H1 (cell line): Measurements from ENCODE around the gene SUPT7L. TPM values are rescaled to one million over a fixed set of nuclear protein-coding genes. Genes with fewer than 3 reads are reported as not detected.

Experiments
- CTCF ChIA-PET: fragments of 300-600 bp; sonication (Branson Sonifier 250); formaldehyde crosslinking; loops from one replicate; lab custom pipeline; 2021; ENCODE audit not compliant: partially characterized antibody; lab: Charles Lee
- POLR2A ChIA-PET: fragments of 300-600 bp; sonication (Branson Sonifier 250); formaldehyde crosslinking; loops from one replicate; lab custom pipeline; 2021; ENCODE audit warnings: inconsistent platforms; ENCODE audit not compliant: partially characterized antibody; lab: Charles Lee
- DNase-seq, 2 experiments: peaks; one replicate each; pipeline versions ENCODE4 v3.0.0 to v3.0.0-alpha.2; 2010 to 2022; ENCODE audit warnings: low spot score in 2 of 2, low read depth in 1 of 2, mixed read lengths in 1 of 2
- FAIRE-seq: peaks from 2 replicates; lab custom pipeline; 2011; peaks lifted over from hg19 to GRCh38; lab: Jason Lieb, UNC
- H2AFZ ChIP-seq: 2 replicates; pipeline ENCODE4 v1.8.1; 2012; ENCODE audit warnings: low read length, inconsistent platforms
- H2AK5ac ChIP-seq: 2 replicates; pipeline ENCODE4 v1.6.1; 2013; ENCODE audit warnings: low read depth, low read length
- H2BK120ac ChIP-seq: replicated peaks from 2 replicates; pipeline ENCODE3; 2013; ENCODE audit warnings: low read depth, low read length, inconsistent platforms
- H2BK12ac ChIP-seq: 2 replicates; pipeline ENCODE4 v1.6.1; 2013; ENCODE audit warnings: low read depth, low read length
- H2BK15ac ChIP-seq: 2 replicates; pipeline ENCODE4 v1.6.1; 2013; ENCODE audit warnings: low read length
- H2BK20ac ChIP-seq: 2 replicates; pipeline ENCODE4 v1.6.1; 2013; ENCODE audit warnings: low read length
- H2BK5ac ChIP-seq: 2 replicates; pipeline ENCODE4 v1.6.1; 2013; ENCODE audit warnings: low read depth, low read length
- H3K14ac ChIP-seq: 2 replicates; pipeline ENCODE4 v1.6.1; 2013; ENCODE audit warnings: inconsistent platforms; ENCODE audit not compliant: insufficient read length
- H3K18ac ChIP-seq: 2 replicates; pipeline ENCODE4 v1.6.1; 2013; ENCODE audit warnings: low read length; ENCODE audit errors: extremely low read depth
- H3K23ac ChIP-seq: 2 replicates; pipeline ENCODE4 v1.6.1; 2013; ENCODE audit warnings: inconsistent platforms; ENCODE audit not compliant: insufficient read length
- H3K23me2 ChIP-seq: 2 replicates; pipeline ENCODE4 v1.6.1; 2013; ENCODE audit warnings: low read depth, low read length
- H3K27ac ChIP-seq: 2 replicates; pipeline ENCODE4 v1.6.1; 2011; ENCODE audit warnings: low read depth, low read length, inconsistent platforms
- H3K27me3 ChIP-seq, 4 experiments: replicated peaks in 1 of 4; 1 replicate in 1 of 4; 2 replicates in 3 of 4; pipeline versions ENCODE4 v1.6.1 to v1.8.1; 2011 to 2013; ENCODE audit warnings: low read length in 3 of 4, mild to moderate bottlenecking in 3 of 4, inconsistent platforms in 2 of 4, mixed read lengths in 2 of 4, moderate library complexity in 1 of 4; ENCODE audit not compliant: control insufficient read depth in 3 of 4, insufficient read depth in 3 of 4; ENCODE audit errors: extremely low read depth in 1 of 4
- H3K36me3 ChIP-seq, 4 experiments: 2 replicates each; pipeline versions ENCODE4 v1.6.1 to v1.8.1; 2011 to 2013; ENCODE audit warnings: mild to moderate bottlenecking in 4 of 4, low read length in 3 of 4, moderate library complexity in 2 of 4, control low read depth in 1 of 4, inconsistent platforms in 1 of 4; ENCODE audit not compliant: insufficient read depth in 4 of 4, control insufficient read depth in 2 of 4
- H3K4ac ChIP-seq: replicated peaks from 2 replicates; pipeline ENCODE3; 2013; ENCODE audit warnings: low read length, low read depth, mixed read lengths, inconsistent platforms; ENCODE audit not compliant: insufficient read length
- H3K4me1 ChIP-seq, 4 experiments: replicated peaks in 1 of 4; 1 replicate in 1 of 4; 2 replicates in 3 of 4; pipeline versions ENCODE4 v1.6.1 to v1.8.1; 2011 to 2013; ENCODE audit warnings: low read length in 3 of 4, inconsistent platforms in 2 of 4, mixed read lengths in 1 of 4; ENCODE audit not compliant: insufficient read depth in 4 of 4, control insufficient read depth in 3 of 4
- H3K4me2 ChIP-seq, 2 experiments: 2 replicates each; pipeline versions ENCODE4 v1.6.1 to v1.8.1; 2011 to 2013; ENCODE audit warnings: low read depth in 2 of 2, low read length in 2 of 2, control low read depth in 1 of 2, inconsistent platforms in 1 of 2, mild to moderate bottlenecking in 1 of 2; ENCODE audit not compliant: insufficient read depth in 1 of 2
- H3K4me3 ChIP-seq, 4 experiments: fragments of 200-600, 300-600 bp in 1 of 4; sonication (generic), shearing (Covaris generic), sonication (Bioruptor Twin) in 1 of 4; 2 replicates each; pipeline versions ENCODE4 v1.5.1 to v1.8.1; 2011 to 2016; ENCODE audit warnings: low read length in 4 of 4, low read depth in 3 of 4, control low read depth in 2 of 4, inconsistent platforms in 2 of 4, mild to moderate bottlenecking in 2 of 4, mixed read lengths in 1 of 4, moderate library complexity in 1 of 4; ENCODE audit not compliant: insufficient read depth in 2 of 4; ENCODE audit errors: extremely low read depth in 1 of 4
- H3K56ac ChIP-seq: replicated peaks from 2 replicates; pipeline ENCODE3; 2013; ENCODE audit warnings: low read depth, mild to moderate bottlenecking, mixed read lengths, low read length, inconsistent platforms; ENCODE audit not compliant: insufficient read length
- H3K79me1 ChIP-seq: 2 replicates; pipeline ENCODE4 v1.6.1; 2013; ENCODE audit warnings: low read depth, low read length, control low read depth
- H3K79me2 ChIP-seq, 2 experiments: 2 replicates each; pipeline versions ENCODE4 v1.6.1 to v1.8.1; 2012 to 2013; ENCODE audit warnings: low read length in 2 of 2, mild to moderate bottlenecking in 2 of 2, inconsistent platforms in 1 of 2; ENCODE audit not compliant: insufficient read depth in 2 of 2, control insufficient read depth in 1 of 2
- H3K9ac ChIP-seq, 4 experiments: replicated peaks in 1 of 4; 1 replicate in 1 of 4; 2 replicates in 3 of 4; pipeline versions ENCODE4 v1.6.1 to v1.8.1; 2011 to 2013; ENCODE audit warnings: low read depth in 3 of 4, low read length in 3 of 4, control low read depth in 2 of 4, mild to moderate bottlenecking in 2 of 4, moderate library complexity in 2 of 4, inconsistent platforms in 1 of 4; ENCODE audit errors: extremely low read depth in 1 of 4
- H3K9me3 ChIP-seq, 2 experiments: 2 replicates each; pipeline versions ENCODE4 v1.6.1 to v1.8.1; 2012 to 2013; ENCODE audit warnings: mild to moderate bottlenecking in 2 of 2, moderate library complexity in 2 of 2, control low read depth in 1 of 2, inconsistent platforms in 1 of 2, low read depth in 1 of 2, low read length in 1 of 2, mixed read lengths in 1 of 2; ENCODE audit not compliant: insufficient read depth in 2 of 2
- H4K20me1 ChIP-seq, 2 experiments: replicated peaks in 1 of 2; 2 replicates each; pipeline versions ENCODE3 to v1.8.1; 2011 to 2013; ENCODE audit warnings: inconsistent platforms in 2 of 2, low read length in 2 of 2, mild to moderate bottlenecking in 1 of 2; ENCODE audit not compliant: insufficient read depth in 2 of 2, control insufficient read depth in 1 of 2
- H4K5ac ChIP-seq: 2 replicates; pipeline ENCODE4 v1.6.1; 2013; ENCODE audit warnings: low read length, low read depth, mixed read lengths, inconsistent platforms; ENCODE audit not compliant: insufficient read length
- H4K8ac ChIP-seq: 2 replicates; pipeline ENCODE4 v1.8.0; 2013; ENCODE audit warnings: mild to moderate bottlenecking, moderate library complexity, low read length, inconsistent platforms; ENCODE audit not compliant: insufficient read depth; ENCODE audit errors: extremely low read depth
- H4K91ac ChIP-seq: replicated peaks from 2 replicates; pipeline ENCODE3; 2013; ENCODE audit warnings: low read length, mixed read lengths, inconsistent platforms; ENCODE audit not compliant: insufficient read length
- WGBS, 2 experiments: shearing (Covaris generic) in 1 of 2; methylation state at CpG; one replicate each; pipeline versions ENCODE4 v1.1.6 to v1.1.7; 2013 to 2015; ENCODE audit warnings: low lambda C conversion rate in 2 of 2, mixed read lengths in 2 of 2, inconsistent platforms in 1 of 2, low coverage in 1 of 2, missing lambda C conversion rate in 1 of 2; ENCODE audit not compliant: insufficient replicate concordance in 2 of 2, insufficient coverage in 1 of 2, insufficient read length in 1 of 2; ENCODE audit errors: extremely low coverage in 1 of 2, missing lambda C conversion rate in 1 of 2; 5-methylcytosine and 5-hydroxymethylcytosine counted together
- polyA plus RNA-seq, 7 experiments: library from polyadenylated mRNA; depleted of rRNA in 3 of 7; stranded (reverse) in 5 of 7; unstranded in 2 of 7; fragments of >200 nt in 5 of 7; fragments of 200-250 nt in 2 of 7; gene quantifications; 1 replicate in 5 of 7; 2 replicates in 1 of 7; 4 replicates in 1 of 7; pipeline versions ENCODE4 v1.2.1 to v1.2.3, GENCODE V29; 2011 to 2013; ENCODE audit warnings: missing spikeins in 2 of 7, mixed read lengths in 2 of 7
- total RNA-seq: library from RNA; stranded (reverse); fragmentation: NEBNext Ultra II Directional; extraction: Animal tissue kit (Norgen Biotek cat#: 25700); gene quantifications from 2 replicates; pipeline ENCODE4 v1.2.1, GENCODE V29; 2021

The SUPT7L gene
- total and polyA plus RNA-seq, 2 of the 8 experiments (the other 6 are each of a cell fraction or from before 2014, with no cell fraction given): 22.2 to 26.6 TPM

DNA sequence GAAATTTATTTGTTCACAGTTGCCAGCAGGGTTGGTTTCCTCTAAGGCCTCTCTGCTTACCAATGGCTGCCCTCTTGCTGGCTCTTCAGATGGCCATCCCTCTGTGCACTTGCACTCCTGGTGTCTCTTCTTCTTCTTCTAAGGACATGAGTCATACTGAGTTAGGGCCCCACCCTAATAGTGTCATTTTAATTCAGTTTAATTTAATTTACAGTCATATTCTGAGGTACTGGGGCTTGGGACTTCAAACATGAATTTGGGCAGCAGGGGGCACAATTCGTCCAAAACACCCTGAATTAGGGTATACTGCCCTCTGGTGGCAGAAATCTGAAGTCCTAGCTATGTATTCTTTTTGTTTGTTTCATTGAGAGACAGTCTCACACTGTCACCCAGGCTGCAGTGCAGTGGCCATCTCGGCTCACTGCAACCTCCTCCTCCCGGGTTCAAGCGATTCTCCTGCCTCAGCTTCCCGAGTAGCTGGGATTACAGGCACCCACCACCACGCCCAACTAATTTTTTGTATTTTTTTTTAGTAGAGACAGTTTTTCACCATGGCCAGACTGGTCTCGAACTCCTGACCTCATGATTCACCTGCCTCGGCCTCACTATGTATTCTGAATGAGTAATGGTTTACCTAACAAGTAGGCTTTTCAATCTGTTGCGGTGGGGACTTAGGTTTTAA is 20.1 kb upstream of the SUPT7L start:
- no peak overlapping the region for H2AFZ ChIP-seq

More for the DNA sequence above, 20.1 kb upstream of the SUPT7L start:
- H4K5ac ChIP-seq: no peak overlapping the region
- no peak overlapping the region for H2BK20ac ChIP-seq
- WGBS, 2 experiments: 60% methylated on average over 9 of the region's 9 CpGs; no CpG with 5 or more reads in 1 of the 2 experiments
- no peak overlapping the region for H3K4ac ChIP-seq
- DNase-seq: peak; percentile 70 to 93
- POLR2A ChIA-PET: interaction anchor here (0.7 to 1.5 kb wide), 6 partner anchors 10 to 361 kb away, joined by 3 to 5 read pairs (median 3); partner anchors contain the start of gene GTF3C2
- H2BK5ac ChIP-seq: no peak overlapping the region
- no peak overlapping the region for H3K14ac ChIP-seq
- no peaks in the 10 kb centered on the region for H3K79me1 ChIP-seq
- no peak overlapping the region; a peak in 1 of 7 replicates for H3K9ac ChIP-seq
- H3K79me2 ChIP-seq: no peaks in the 10 kb centered on the region
- no peak overlapping the region for H3K56ac ChIP-seq
- no peak overlapping the region for H2BK15ac ChIP-seq
- H3K36me3 ChIP-seq: peaks cover 5 to 23% (median 13%) of the 10 kb centered on the region in 4 experiments
- H4K20me1 ChIP-seq: peaks cover 0 to 3% of the 10 kb centered on the region in 2 experiments
- H3K4me2 ChIP-seq: no peak overlapping the region
- H3K4me3 ChIP-seq: no peak overlapping the region
- peak; percentile 93 for FAIRE-seq
- H2BK120ac ChIP-seq: no peak overlapping the region
- H3K18ac ChIP-seq: no peak overlapping the region
- CTCF ChIA-PET: interaction anchor here (0.6 to 4.1 kb wide), 50 partner anchors 10 to 1146 kb away, joined by 3 to 34 read pairs (median 4); partner anchors contain the start of genes CCDC121, GPN1, SLC4A1AP and SUPT7L
- H4K8ac ChIP-seq: no peak overlapping the region
- no peaks in the 10 kb centered on the region for H3K4me1 ChIP-seq
- no peak overlapping the region for H3K27ac ChIP-seq
- no peak overlapping the region for H4K91ac ChIP-seq
- no peaks in the 10 kb centered on the region; the same call in 1 of the 2 replicates for H3K23me2 ChIP-seq
- no peak overlapping the region for H3K23ac ChIP-seq
- H3K9me3 ChIP-seq: no peaks in the 10 kb centered on the region
- no peak overlapping the region for H2BK12ac ChIP-seq
- no peaks in the 10 kb centered on the region for H3K27me3 ChIP-seq
- no peak overlapping the region for H2AK5ac ChIP-seq
